CD8-positive, alpha-beta memory T cell (primary cell): ENCODE data around the gene SCN4A. TPM values are rescaled to one million over a fixed set of nuclear protein-coding genes. Genes with fewer than 3 reads are reported as not detected.
A peak's percentile ranks its signal among the peaks of the same experiment; 100 is the strongest.
"Not testable (repeated sequence)": the region's sequence is repeated elsewhere in the genome, so short reads cannot be mapped to it uniquely, and the experiment has no call there.

Experiments
- CTCF ChIA-PET: fragments of 350-600 bp; sonication (Branson Sonifier 250); formaldehyde crosslinking; loops from one replicate; lab custom pipeline; 2021; ENCODE audit warnings: antibody characterized with exemption; lab: Charles Lee
- POLR2A ChIA-PET: fragments of 350-600 bp; sonication (Branson Sonifier 250); formaldehyde crosslinking; loops from one replicate; lab custom pipeline; 2021; ENCODE audit warnings: antibody characterized with exemption; lab: Charles Lee
- DNase-seq, 5 donors: peaks; one replicate each; pipeline versions ENCODE4 v3.0.0 to v3.0.0-alpha.2; 2020 to 2022; ENCODE audit warnings: mixed read lengths in 1 of 5
- H3K27ac ChIP-seq: one replicate; pipeline ENCODE4 v1.7.0; 2013; ENCODE audit warnings: low read depth, mild to moderate bottlenecking, low read length, moderate library complexity
- H3K27me3 ChIP-seq: 2 replicates; pipeline ENCODE4 v1.7.0; 2013; ENCODE audit warnings: low read length, mild to moderate bottlenecking; ENCODE audit not compliant: insufficient read depth, poor library complexity, severe bottlenecking
- H3K36me3 ChIP-seq: 2 replicates; pipeline ENCODE4 v1.7.0; 2013; ENCODE audit warnings: mild to moderate bottlenecking, low read length, moderate library complexity; ENCODE audit not compliant: insufficient read depth
- H3K4me1 ChIP-seq: 2 replicates; pipeline ENCODE4 v1.7.0; 2013; ENCODE audit warnings: mild to moderate bottlenecking, low read length, moderate library complexity; ENCODE audit not compliant: insufficient read depth
- H3K4me3 ChIP-seq: 2 replicates; pipeline ENCODE4 v1.7.0; 2013; ENCODE audit warnings: mild to moderate bottlenecking, low read length
- H3K9me3 ChIP-seq: 2 replicates; pipeline ENCODE4 v1.7.0; 2013; ENCODE audit warnings: mild to moderate bottlenecking, low read length
- H3K27ac Mint-ChIP-seq, 8 donors: one replicate each; pipeline ENCODE4 v1.8.0; 2020 to 2021; ENCODE audit warnings: mixed read lengths in 8 of 8, mild to moderate bottlenecking in 6 of 8, inconsistent platforms in 3 of 8, moderate library complexity in 3 of 8
- H3K27me3 Mint-ChIP-seq, 2 donors: one replicate each; pipeline ENCODE4 v1.8.0; 2020 to 2021; ENCODE audit warnings: mixed read lengths in 2 of 2, mild to moderate bottlenecking in 1 of 2, moderate library complexity in 1 of 2
- H3K36me3 Mint-ChIP-seq, 3 donors: one replicate each; pipeline ENCODE4 v1.8.0; 2020 to 2021; ENCODE audit warnings: mixed read lengths in 3 of 3, inconsistent platforms in 1 of 3, mild to moderate bottlenecking in 1 of 3
- H3K4me1 Mint-ChIP-seq, 3 donors: one replicate each; pipeline ENCODE4 v1.8.0; 2020 to 2021; ENCODE audit warnings: mixed read lengths in 3 of 3, inconsistent platforms in 1 of 3, mild to moderate bottlenecking in 1 of 3
- H3K4me3 Mint-ChIP-seq, 7 donors: one replicate each; pipeline ENCODE4 v1.8.0; 2020 to 2021; ENCODE audit warnings: mixed read lengths in 7 of 7, mild to moderate bottlenecking in 6 of 7, moderate library complexity in 4 of 7, inconsistent platforms in 2 of 7
- H3K9me3 Mint-ChIP-seq, 5 donors: one replicate each; pipeline ENCODE4 v1.8.0; 2020 to 2022; ENCODE audit warnings: mixed read lengths in 5 of 5, mild to moderate bottlenecking in 3 of 5, moderate library complexity in 2 of 5, inconsistent platforms in 1 of 5
- polyA plus RNA-seq: library from polyadenylated mRNA; unstranded; fragments of 300-500 nt; fragmentation: Illumina TruSeq; gene quantifications from one replicate; pipeline ENCODE4 v1.2.3, GENCODE V29; 2021
- total RNA-seq, 2 experiments: library from RNA; stranded (reverse); gene quantifications; one replicate each; pipeline ENCODE4 v1.2.3, GENCODE V29; 2021

The SCN4A gene
- under 1 TPM; 0.04 TPM for total RNA-seq
- polyA plus RNA-seq = not detected

DNA sequence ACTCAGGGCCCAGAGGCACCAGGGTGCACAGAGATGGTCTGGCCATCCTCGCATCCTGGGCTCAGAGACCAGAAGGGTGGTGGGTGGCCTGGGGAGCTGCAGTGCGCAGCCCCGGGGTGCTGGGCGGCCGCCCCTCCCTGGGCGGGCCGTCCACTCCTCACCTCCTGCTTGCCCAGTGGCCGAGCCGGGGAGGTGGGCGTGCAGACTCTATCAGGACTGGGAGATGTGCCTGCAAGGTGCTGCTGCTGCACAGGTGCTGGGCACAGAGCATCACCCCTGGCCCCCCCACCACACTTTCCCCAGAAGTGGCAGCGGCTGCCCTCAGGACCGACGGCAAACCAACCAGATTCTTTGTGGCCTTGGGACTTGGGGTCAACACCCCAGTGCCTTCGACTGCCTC, at the start of gene SCN4A:
SCN4A (minus strand) TSS at position 123 of the 400 bp plus-strand sequence; CDS start at position 46, 77 bp downstream.
- no peak within 1 kb of the TSS for H3K27ac ChIP-seq
- no peaks in the 10 kb centered on the region for H3K9me3 ChIP-seq
- ChIA-PET CTCF (no interaction called here), POLR2A (no interaction called here)
- no peak within 1 kb of the TSS for H3K4me3 ChIP-seq
- no peak within 1 kb of the TSS for H3K4me3 Mint-ChIP-seq
- peaks cover 6 to 12% (median 7%) of the 10 kb centered on the region in 3 donors for H3K4me1 Mint-ChIP-seq
- no peak for DNase-seq
- no peak within 1 kb of the TSS for H3K27ac Mint-ChIP-seq
- H3K4me1 ChIP-seq = no peaks in the 10 kb centered on the region
- no peaks in the 10 kb centered on the region for H3K27me3 ChIP-seq
- no peaks in the 10 kb centered on the region for H3K36me3 Mint-ChIP-seq
- no peaks in the 10 kb centered on the region for H3K36me3 ChIP-seq
- peaks cover 6 to 9% of the 10 kb centered on the region in 2 donors for H3K27me3 Mint-ChIP-seq
- H3K9me3 Mint-ChIP-seq = no peaks in the 10 kb centered on the region

GRCh38 chr17:64020056-64020766, 47.5 kb upstream of the SCN4A start, which contains the start of gene ICAM2:
ICAM2 (minus strand) TSS chr17:64020633; CDS start chr17:64006691, 13,942 bp downstream.
- H3K27ac Mint-ChIP-seq = peak within 1 kb of the TSS; percentile 99 to 100 (median 100)
- CTCF ChIA-PET = interaction anchor here (0.6 to 15.0 kb wide), 27 partner anchors 10 to 485 kb away, joined by 3 to 246 read pairs (median 4); partner anchors contain the start of genes CD79B, DDX5, ERN1 and GH1
- H3K27me3 Mint-ChIP-seq = peaks cover 0 to 5% of the 10 kb centered on the region in 2 donors
- peaks cover 68 to 90% (median 72%) of the 10 kb centered on the region in 3 donors for H3K4me1 Mint-ChIP-seq
- Histone ChIP-seq H3K9me3 (no peaks in the 10 kb centered on the region), H3K4me3 (peak within 1 kb of the TSS; percentile 83), H3K4me1 (peaks cover 82% of the 10 kb centered on the region), H3K27me3 (no peaks in the 10 kb centered on the region), H3K27ac (peak within 1 kb of the TSS; percentile 90), H3K36me3 (no peaks in the 10 kb centered on the region)
- peak within 1 kb of the TSS; percentile 96 to 100 (median 98) for H3K4me3 Mint-ChIP-seq
- peak; percentile 90 to 98 (median 96) for DNase-seq
- peaks cover 0 to 11% (median 6%) of the 10 kb centered on the region in 3 donors for H3K36me3 Mint-ChIP-seq
- POLR2A ChIA-PET = interaction anchor here (0.6 to 2.6 kb wide), 22 partner anchors 9 to 957 kb away, joined by 3 to 67 read pairs (median 4); partner anchors contain the start of genes CCDC47, DDX42, ERN1 and PRR29
- peaks cover 0 to 2% (median 2%) of the 10 kb centered on the region in 5 donors for H3K9me3 Mint-ChIP-seq

GRCh38 chr17:64019551-64019961, 46.8 kb upstream of the SCN4A start:
- POLR2A ChIA-PET = interaction anchor here (0.7 to 2.6 kb wide), 13 partner anchors 9 to 319 kb away, joined by 3 to 67 read pairs (median 12); partner anchors contain the start of genes ERN1 and PRR29
- H3K9me3 Mint-ChIP-seq, H3K36me3 ChIP-seq, H3K27me3 ChIP-seq, H3K9me3 ChIP-seq, H3K27me3 Mint-ChIP-seq: not testable (repeated sequence)
- CTCF ChIA-PET = interaction anchor here (0.6 to 15.0 kb wide), 20 partner anchors 9 to 475 kb away, joined by 3 to 246 read pairs (median 5); partner anchors contain the start of genes CD79B, ERN1, GH1 and PRR29
- Mint-ChIP-seq H3K4me1 (peaks cover 66 to 89% (median 72%) of the 10 kb centered on the region in 3 donors), H3K36me3 (peaks cover 0 to 11% (median 6%) of the 10 kb centered on the region in 3 donors), H3K27ac (peak overlapping the region; percentile 99 to 100 (median 100)), H3K4me3 (peak overlapping the region; percentile 96 to 100 (median 98))
- Histone ChIP-seq H3K4me1 (peaks cover 80% of the 10 kb centered on the region), H3K4me3 (peak overlapping the region; percentile 83), H3K27ac (peak overlapping the region; percentile 90)
- DNase-seq = peak in 1 of 5 donors; percentile 54

GRCh38 chr17:64017381-64017980, 44.8 kb upstream of the SCN4A start:
- Histone ChIP-seq H3K4me3 (peak overlapping the region; percentile 59), H3K36me3 (no peaks in the 10 kb centered on the region), H3K9me3 (no peaks in the 10 kb centered on the region), H3K27me3 (no peaks in the 10 kb centered on the region), H3K27ac (no peak overlapping the region), H3K4me1 (peaks cover 79% of the 10 kb centered on the region)
- peak overlapping the region; percentile 93 to 100 (median 98) for H3K4me3 Mint-ChIP-seq
- H3K27ac Mint-ChIP-seq = peak overlapping the region; percentile 77 to 100 (median 98)
- ChIA-PET CTCF (interaction anchor here (0.9 to 3.1 kb wide), 11 partner anchors 10 to 116 kb away, joined by 3 to 45 read pairs (median 4); partner anchors contain the start of gene PRR29), POLR2A (interaction anchor here (0.6 to 1.9 kb wide), 5 partner anchors 8 to 128 kb away, joined by 3 to 14 read pairs (median 5); partner anchors contain the start of gene PRR29)
- peaks cover 0 to 13% (median 6%) of the 10 kb centered on the region in 3 donors for H3K36me3 Mint-ChIP-seq
- peaks cover 68 to 89% (median 74%) of the 10 kb centered on the region in 3 donors for H3K4me1 Mint-ChIP-seq
- DNase-seq = peak in 1 of 5 donors; percentile 34
- H3K9me3 Mint-ChIP-seq = peaks cover 0 to 2% (median 2%) of the 10 kb centered on the region in 5 donors
- peaks cover 0 to 7% of the 10 kb centered on the region in 2 donors for H3K27me3 Mint-ChIP-seq

- DNase-seq = no peak
- Mint-ChIP-seq H3K4me1 (peaks cover 65 to 88% (median 71%) of the 10 kb centered on the region in 3 donors), H3K27me3 (peaks cover 0 to 7% of the 10 kb centered on the region in 2 donors), H3K4me3 (peak overlapping the region; percentile 76 to 98 (median 93)), H3K9me3 (peaks cover 0 to 2% (median 2%) of the 10 kb centered on the region in 5 donors), H3K27ac (peak overlapping the region; percentile 91 to 100 (median 95)), H3K36me3 (peaks cover 0 to 14% (median 6%) of the 10 kb centered on the region in 3 donors)
- CTCF ChIA-PET = interaction anchor here (0.8 to 3.1 kb wide), 13 partner anchors 10 to 106 kb away, joined by 3 to 45 read pairs (median 4); partner anchors contain the start of genes CSHL1 and PRR29
- Histone ChIP-seq H3K4me1 (peaks cover 78% of the 10 kb centered on the region), H3K4me3 (peak overlapping the region; percentile 65), H3K27ac (peak overlapping the region; percentile 43), H3K27me3 (no peaks in the 10 kb centered on the region), H3K36me3 (no peaks in the 10 kb centered on the region), H3K9me3 (no peaks in the 10 kb centered on the region)
- POLR2A ChIA-PET = interaction anchor here (0.7 to 1.9 kb wide), 4 partner anchors 8 to 129 kb away, joined by 3 to 14 read pairs (median 4); partner anchors contain the start of genes ERN1 and PRR29
These were observed 44.3 kb upstream of the SCN4A start for GRCh38 chr17:64016974-64017373.

- peaks cover 69 to 89% (median 73%) of the 10 kb centered on the region in 3 donors for H3K4me1 Mint-ChIP-seq
- peaks cover 78% of the 10 kb centered on the region for H3K4me1 ChIP-seq
- H3K27me3 ChIP-seq = no peaks in the 10 kb centered on the region
- no peaks in the 10 kb centered on the region for H3K9me3 ChIP-seq
- H3K27ac ChIP-seq = peak overlapping the region; percentile 43
- peak overlapping the region; percentile 76 to 98 (median 93) for H3K4me3 Mint-ChIP-seq
- peaks cover 0 to 7% of the 10 kb centered on the region in 2 donors for H3K27me3 Mint-ChIP-seq
- peaks cover 0 to 20% (median 8%) of the 10 kb centered on the region in 3 donors for H3K36me3 Mint-ChIP-seq
- H3K27ac Mint-ChIP-seq = peak overlapping the region; percentile 91 to 100 (median 95)
- H3K36me3 ChIP-seq = no peaks in the 10 kb centered on the region
- ChIA-PET CTCF (interaction anchor here (0.8 to 3.1 kb wide), 14 partner anchors 11 to 105 kb away, joined by 3 to 45 read pairs (median 4); partner anchors contain the start of genes CSHL1 and PRR29), POLR2A (interaction anchor here (0.7 to 1.9 kb wide), 4 partner anchors 9 to 129 kb away, joined by 3 to 14 read pairs (median 4); partner anchors contain the start of genes ERN1 and PRR29)
- peak overlapping the region; percentile 65 for H3K4me3 ChIP-seq
- H3K9me3 Mint-ChIP-seq = peaks cover 0 to 2% (median 2%) of the 10 kb centered on the region in 5 donors
- DNase-seq = peak in 1 of 5 donors; percentile 33
These were observed 43.6 kb upstream of the SCN4A start for GRCh38 chr17:64016231-64016784.

GRCh38 chr17:64015447-64015846, 42.7 kb upstream of the SCN4A start:
- peaks cover 80% of the 10 kb centered on the region for H3K4me1 ChIP-seq
- H3K36me3 Mint-ChIP-seq = peaks cover 0 to 26% (median 8%) of the 10 kb centered on the region in 3 donors
- H3K4me3 Mint-ChIP-seq = peak overlapping the region; percentile 64 to 96 (median 91)
- H3K27ac Mint-ChIP-seq = peak overlapping the region; percentile 81 to 100 (median 97)
- no peaks in the 10 kb centered on the region for H3K27me3 ChIP-seq
- peak overlapping the region; percentile 45 for H3K4me3 ChIP-seq
- H3K4me1 Mint-ChIP-seq = peaks cover 71 to 89% (median 75%) of the 10 kb centered on the region in 3 donors
- no peak overlapping the region for H3K27ac ChIP-seq
- no peaks in the 10 kb centered on the region for H3K36me3 ChIP-seq
- ChIA-PET CTCF (no interaction called here), POLR2A (no interaction called here)
- peaks cover 0 to under 1% (median 0%) of the 10 kb centered on the region in 5 donors for H3K9me3 Mint-ChIP-seq
- H3K9me3 ChIP-seq = no peaks in the 10 kb centered on the region
- peaks cover 0 to 3% of the 10 kb centered on the region in 2 donors for H3K27me3 Mint-ChIP-seq
- DNase-seq = no peak
